ENCODE results near the gene GUK1. TPM values are rescaled to one million over a fixed set of nuclear protein-coding genes. Genes with fewer than 3 reads are reported as not detected.

GUK1 gene
- total RNA-seq, 1 donor from 2014 or later, result 115 TPM

GRCh38 chr1:228158151-228159007 is 18.3 kb downstream of the GUK1 start:
- Mint-ChIP-seq H3K9me3 (no peaks in the 10 kb centered on the region), H3K4me3 (no peak overlapping the region), H3K27me3 (ENCODE audit: low read depth) (peaks cover 3% of the 10 kb centered on the region), H3K27ac (ENCODE audit: unreplicated experiment) (no peak overlapping the region), H3K36me3 (ENCODE audit: low read depth) (no peaks in the 10 kb centered on the region), H3K4me1 (no peaks in the 10 kb centered on the region)
- no peak for DNase-seq (ENCODE audit: low read depth, low spot score)
- TF ChIP-seq, protein P1, sequence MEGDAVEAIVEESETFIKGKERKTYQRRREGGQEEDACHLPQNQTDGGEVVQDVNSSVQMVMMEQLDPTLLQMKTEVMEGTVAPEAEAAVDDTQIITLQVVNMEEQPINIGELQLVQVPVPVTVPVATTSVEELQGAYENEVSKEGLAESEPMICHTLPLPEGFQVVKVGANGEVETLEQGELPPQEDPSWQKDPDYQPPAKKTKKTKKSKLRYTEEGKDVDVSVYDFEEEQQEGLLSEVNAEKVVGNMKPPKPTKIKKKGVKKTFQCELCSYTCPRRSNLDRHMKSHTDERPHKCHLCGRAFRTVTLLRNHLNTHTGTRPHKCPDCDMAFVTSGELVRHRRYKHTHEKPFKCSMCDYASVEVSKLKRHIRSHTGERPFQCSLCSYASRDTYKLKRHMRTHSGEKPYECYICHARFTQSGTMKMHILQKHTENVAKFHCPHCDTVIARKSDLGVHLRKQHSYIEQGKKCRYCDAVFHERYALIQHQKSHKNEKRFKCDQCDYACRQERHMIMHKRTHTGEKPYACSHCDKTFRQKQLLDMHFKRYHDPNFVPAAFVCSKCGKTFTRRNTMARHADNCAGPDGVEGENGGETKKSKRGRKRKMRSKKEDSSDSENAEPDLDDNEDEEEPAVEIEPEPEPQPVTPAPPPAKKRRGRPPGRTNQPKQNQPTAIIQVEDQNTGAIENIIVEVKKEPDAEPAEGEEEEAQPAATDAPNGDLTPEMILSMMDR (conservative IDR thresholded peaks at IDR 0.05), result no peak

- H3K9me3 Mint-ChIP-seq, result no peaks in the 10 kb centered on the region
- peaks cover under 1% of the 10 kb centered on the region for H3K4me1 Mint-ChIP-seq
- no peak overlapping the region for H3K27ac Mint-ChIP-seq (ENCODE audit: unreplicated experiment)
- H3K36me3 Mint-ChIP-seq (ENCODE audit: low read depth), result no peaks in the 10 kb centered on the region
- H3K27me3 Mint-ChIP-seq (ENCODE audit: low read depth), result peaks cover 3% of the 10 kb centered on the region
- no peak overlapping the region for H3K4me3 Mint-ChIP-seq
- DNase-seq (ENCODE audit: low read depth, low spot score), result no peak
- TF ChIP-seq, protein P1 (conservative IDR thresholded peaks at IDR 0.05), result no peak
Observed at GRCh38 chr1:228159008-228159665, 19.1 kb downstream of the GUK1 start.

DNA sequence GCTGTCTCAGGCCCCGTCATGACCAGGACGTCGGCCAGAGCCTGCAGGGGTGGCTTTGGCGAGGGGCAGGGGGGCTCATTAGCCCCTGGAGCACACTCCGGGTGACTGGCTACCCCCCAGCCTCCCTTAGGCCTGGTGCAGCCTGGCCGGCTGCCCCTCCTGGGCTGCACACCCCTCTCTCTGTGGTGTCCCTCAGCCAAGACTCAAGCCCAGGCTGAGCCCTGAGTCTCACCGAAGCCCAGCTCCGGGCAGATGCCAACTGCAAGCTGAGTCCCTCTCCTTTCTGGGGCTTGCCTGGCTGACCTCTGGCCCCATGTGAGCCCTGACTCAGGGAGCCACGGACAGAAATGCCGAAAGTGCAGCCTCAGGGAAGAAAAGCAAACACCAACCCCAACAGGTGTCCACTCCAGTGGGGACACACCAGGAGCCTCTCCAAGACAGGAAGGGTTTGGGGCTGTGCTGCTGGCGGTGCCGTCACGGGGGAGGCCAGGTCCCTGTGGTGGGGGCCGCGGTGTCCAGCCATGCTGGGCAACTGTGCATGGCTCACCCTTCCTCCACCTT is 20.2 kb downstream of the GUK1 start:
- Mint-ChIP-seq H3K27ac (ENCODE audit: unreplicated experiment) (no peak overlapping the region), H3K4me1 (peaks cover 12% of the 10 kb centered on the region), H3K27me3 (ENCODE audit: low read depth) (peaks cover 3% of the 10 kb centered on the region), H3K4me3 (no peak overlapping the region), H3K36me3 (ENCODE audit: low read depth) (no peaks in the 10 kb centered on the region), H3K9me3 (no peaks in the 10 kb centered on the region)
- DNase-seq (ENCODE audit: low read depth, low spot score), result no peak
- TF ChIP-seq, protein P1 (conservative IDR thresholded peaks at IDR 0.05), result no peak

DNA sequence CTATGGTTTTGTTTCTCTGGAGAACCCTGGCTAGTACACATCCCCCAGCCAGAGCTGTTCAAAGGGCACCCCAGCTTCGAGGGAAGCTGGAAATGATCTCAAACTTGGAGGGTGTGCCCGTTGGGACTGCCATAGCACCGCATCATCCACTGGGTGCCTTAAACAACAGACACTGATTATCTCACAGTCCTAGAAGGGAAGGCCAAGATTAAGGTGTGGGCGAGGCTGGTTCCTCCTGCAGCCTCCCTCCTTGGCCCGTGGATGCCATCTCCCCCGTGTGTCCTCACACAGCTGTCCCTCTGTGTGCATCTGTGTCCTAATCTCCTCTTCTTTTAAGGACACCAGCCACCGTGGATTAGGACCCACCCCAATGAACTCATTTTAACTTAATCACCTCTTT is 21.3 kb downstream of the GUK1 start:
- H3K4me1 Mint-ChIP-seq, result peaks cover 13% of the 10 kb centered on the region
- H3K36me3 Mint-ChIP-seq (ENCODE audit: low read depth), result no peaks in the 10 kb centered on the region
- DNase-seq (ENCODE audit: low read depth, low spot score), result no peak
- no peaks in the 10 kb centered on the region for H3K9me3 Mint-ChIP-seq
- TF ChIP-seq, protein P1 (conservative IDR thresholded peaks at IDR 0.05), result no peak
- H3K27me3 Mint-ChIP-seq (ENCODE audit: low read depth), result peaks cover 3% of the 10 kb centered on the region
- H3K4me3 Mint-ChIP-seq, result peak overlapping the region; percentile 61
- no peak overlapping the region for H3K27ac Mint-ChIP-seq (ENCODE audit: unreplicated experiment)

DNA sequence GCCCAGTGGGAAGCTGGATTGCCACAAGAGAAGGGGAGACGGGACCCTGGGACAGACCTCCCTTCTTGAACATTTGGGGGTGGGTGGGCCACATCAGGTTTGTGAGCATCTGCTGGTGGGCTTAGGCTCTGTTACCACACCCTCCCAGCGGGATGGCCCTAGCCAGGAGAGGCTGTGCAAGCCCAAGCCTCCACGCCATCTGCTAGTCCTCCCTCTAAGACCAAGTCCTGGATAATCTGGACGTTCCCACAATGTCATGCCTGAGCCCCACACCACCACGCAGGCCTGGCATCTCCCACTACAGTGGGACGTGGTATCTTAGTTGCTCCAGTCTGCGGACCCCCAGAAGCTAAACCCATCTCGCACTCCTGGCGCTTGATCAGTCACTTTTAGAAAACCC is 21.8 kb downstream of the GUK1 start:
- Mint-ChIP-seq H3K27me3 (ENCODE audit: low read depth) (peaks cover 3% of the 10 kb centered on the region), H3K4me1 (peaks cover 17% of the 10 kb centered on the region), H3K4me3 (peak overlapping the region; percentile 61), H3K27ac (ENCODE audit: unreplicated experiment) (peak overlapping the region; percentile 57), H3K9me3 (no peaks in the 10 kb centered on the region), H3K36me3 (ENCODE audit: low read depth) (no peaks in the 10 kb centered on the region)
- TF ChIP-seq, protein P1 (conservative IDR thresholded peaks at IDR 0.05), result no peak
- DNase-seq (ENCODE audit: low read depth, low spot score), result no peak
